ENCODE data around the gene SELENOV. TPM values are rescaled to one million over a fixed set of nuclear protein-coding genes. Genes with fewer than 3 reads are reported as not detected.
A peak's percentile ranks its signal among the peaks of the same experiment; 100 is the strongest.

The SELENOV gene
- polyA plus RNA-seq, 1 experiment, result not detected

GRCh38 chr19:39540333-39540673 lies 25.4 kb downstream of the SELENOV start:
- Histone ChIP-seq H3K27ac (ENCODE audit: low read depth, low read length) (no peak overlapping the region), H3K9me3 (ENCODE audit: control insufficient read depth, insufficient read depth, low read length) (no peaks in the 10 kb centered on the region), H3K4me3 (ENCODE audit: low read depth, low read length) (peak overlapping the region; percentile 34), H3K27me3 (ENCODE audit: control insufficient read depth, insufficient read depth, low read length) (peaks cover 8% of the 10 kb centered on the region)
- ChIA-PET CTCF (interaction anchor here (0.6 to 1.9 kb wide), 7 partner anchors 10 to 226 kb away, joined by 3 to 10 read pairs (median 4); partner anchors contain the start of gene DLL3), POLR2A (interaction anchor here (0.6 to 1.1 kb wide), 2 partner anchors 86 to 104 kb away, joined by 3 to 5 read pairs; partner anchors contain the start of gene RPS16)
- no peak for DNase-seq (ENCODE audit: low read depth, low spot score)
- no peak for TF ChIP-seq CTCF (IDR thresholded peaks at IDR 0.05; ENCODE audit: low read depth, low read length)

GRCh38 chr19:39542206-39542605 lies 27.3 kb downstream of the SELENOV start:
- Histone ChIP-seq H3K27ac (ENCODE audit: low read depth, low read length) (no peak overlapping the region), H3K27me3 (ENCODE audit: control insufficient read depth, insufficient read depth, low read length) (peaks cover 10% of the 10 kb centered on the region), H3K4me3 (ENCODE audit: low read depth, low read length) (no peak overlapping the region), H3K9me3 (ENCODE audit: control insufficient read depth, insufficient read depth, low read length) (no peaks in the 10 kb centered on the region)
- ChIA-PET CTCF (interaction anchor here (1.5 to 2.1 kb wide), 2 partner anchors 10 to 102 kb away, joined by 5 to 6 read pairs; partner anchors contain the start of gene EID2B), POLR2A (no interaction called here)
- no peak for TF ChIP-seq CTCF (IDR thresholded peaks at IDR 0.05; ENCODE audit: low read depth, low read length)
- DNase-seq (ENCODE audit: low read depth, low spot score), result no peak

GRCh38 chr19:39543477-39543857 lies 28.5 kb downstream of the SELENOV start:
- TF ChIP-seq CTCF (IDR thresholded peaks at IDR 0.05; ENCODE audit: low read depth, low read length), result no peak
- Histone ChIP-seq H3K27me3 (ENCODE audit: control insufficient read depth, insufficient read depth, low read length) (peaks cover 10% of the 10 kb centered on the region), H3K4me3 (ENCODE audit: low read depth, low read length) (no peak overlapping the region), H3K27ac (ENCODE audit: low read depth, low read length) (no peak overlapping the region), H3K9me3 (ENCODE audit: control insufficient read depth, insufficient read depth, low read length) (no peaks in the 10 kb centered on the region)
- no peak for DNase-seq (ENCODE audit: low read depth, low spot score)
- POLR2A ChIA-PET, result no interaction called here
- CTCF ChIA-PET, result interaction anchor here (2.1 kb wide), 1 partner anchor 103 kb away, joined by 5 read pairs; no protein-coding TSS in a partner anchor

GRCh38 chr19:39544226-39544903 lies 29.4 kb downstream of the SELENOV start:
- no peak overlapping the region for H3K4me3 ChIP-seq (ENCODE audit: low read depth, low read length)
- DNase-seq (ENCODE audit: low read depth, low spot score), result no peak
- TF ChIP-seq CTCF (IDR thresholded peaks at IDR 0.05; ENCODE audit: low read depth, low read length), result no peak
- no peaks in the 10 kb centered on the region for H3K9me3 ChIP-seq (ENCODE audit: control insufficient read depth, insufficient read depth, low read length)
- ChIA-PET POLR2A (no interaction called here), CTCF (interaction anchor here (0.7 to 1.2 kb wide), 3 partner anchors 42 to 422 kb away, joined by 3 to 4 read pairs (median 3); no protein-coding TSS in a partner anchor)
- no peak overlapping the region for H3K27ac ChIP-seq (ENCODE audit: low read depth, low read length)
- peaks cover 10% of the 10 kb centered on the region for H3K27me3 ChIP-seq (ENCODE audit: control insufficient read depth, insufficient read depth, low read length)

GRCh38 chr19:39544911-39545310 lies 30.0 kb downstream of the SELENOV start:
- Histone ChIP-seq H3K27ac (ENCODE audit: low read depth, low read length) (no peak overlapping the region), H3K27me3 (ENCODE audit: control insufficient read depth, insufficient read depth, low read length) (peaks cover 10% of the 10 kb centered on the region), H3K4me3 (ENCODE audit: low read depth, low read length) (no peak overlapping the region), H3K9me3 (ENCODE audit: control insufficient read depth, insufficient read depth, low read length) (no peaks in the 10 kb centered on the region)
- no peak for DNase-seq (ENCODE audit: low read depth, low spot score)
- TF ChIP-seq CTCF (IDR thresholded peaks at IDR 0.05; ENCODE audit: low read depth, low read length), result no peak
- CTCF ChIA-PET, result interaction anchor here (0.7 to 1.2 kb wide), 3 partner anchors 42 to 423 kb away, joined by 3 to 4 read pairs (median 3); no protein-coding TSS in a partner anchor
- POLR2A ChIA-PET, result no interaction called here

Data from AG04450 (cell line).